ENCODE data around the gene LARGE2.

LARGE2 gene

DNA sequence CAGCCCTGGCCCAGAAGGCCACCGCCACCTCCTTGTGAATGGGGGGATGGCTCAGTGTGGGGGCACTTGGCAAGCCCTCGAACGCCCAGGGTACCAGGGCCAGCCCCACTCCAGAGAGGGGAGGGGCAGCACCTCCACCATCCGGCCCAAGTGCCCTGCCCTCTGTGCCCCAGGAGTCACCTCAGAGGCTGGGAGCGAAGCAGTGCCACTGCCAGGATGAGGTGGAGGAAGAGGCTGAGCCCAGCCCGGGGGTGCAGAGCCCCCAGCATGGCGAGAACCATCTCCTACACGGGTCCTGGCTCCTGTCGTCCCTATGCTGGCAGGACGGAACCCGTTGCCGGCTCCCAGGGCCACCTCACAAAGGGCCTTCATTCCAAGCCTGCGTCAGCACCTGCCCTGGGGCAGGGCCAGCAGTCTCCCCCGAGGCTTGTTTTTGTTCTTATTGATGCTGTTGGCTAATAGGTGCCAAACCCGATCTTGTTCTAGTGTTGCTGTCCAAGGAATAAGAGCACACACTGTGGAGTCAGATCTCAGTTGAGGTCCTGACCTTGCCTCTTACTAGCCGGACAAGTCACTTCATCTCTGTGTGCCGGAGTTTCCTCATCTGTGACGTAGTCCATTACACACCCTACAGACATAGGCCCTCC lies 15.4 kb upstream of the LARGE2 start, which contains the start of gene FREY1:
Gene FREY1 (minus strand): TSS at position 307 of the 647 bp plus-strand sequence. CDS start 26 bp downstream, at position 281.
- Histone ChIP-seq H3K4me3 (ENCODE audit: low read depth in 1 of 2, low read length in 1 of 2) (no peak within 1 kb of the TSS), H3K4me1 (ENCODE audit: control insufficient read depth in 1 of 2, insufficient read depth in 1 of 2, low read depth in 1 of 2, low read length in 1 of 2) (no peaks in the 10 kb centered on the region), H3K27ac (no peak within 1 kb of the TSS), H3K9me3 (no peaks in the 10 kb centered on the region), H3K36me3 (peaks cover 38% of the 10 kb centered on the region), H3K27me3 (peaks cover 35% of the 10 kb centered on the region)
- TF ChIP-seq, protein P1, sequence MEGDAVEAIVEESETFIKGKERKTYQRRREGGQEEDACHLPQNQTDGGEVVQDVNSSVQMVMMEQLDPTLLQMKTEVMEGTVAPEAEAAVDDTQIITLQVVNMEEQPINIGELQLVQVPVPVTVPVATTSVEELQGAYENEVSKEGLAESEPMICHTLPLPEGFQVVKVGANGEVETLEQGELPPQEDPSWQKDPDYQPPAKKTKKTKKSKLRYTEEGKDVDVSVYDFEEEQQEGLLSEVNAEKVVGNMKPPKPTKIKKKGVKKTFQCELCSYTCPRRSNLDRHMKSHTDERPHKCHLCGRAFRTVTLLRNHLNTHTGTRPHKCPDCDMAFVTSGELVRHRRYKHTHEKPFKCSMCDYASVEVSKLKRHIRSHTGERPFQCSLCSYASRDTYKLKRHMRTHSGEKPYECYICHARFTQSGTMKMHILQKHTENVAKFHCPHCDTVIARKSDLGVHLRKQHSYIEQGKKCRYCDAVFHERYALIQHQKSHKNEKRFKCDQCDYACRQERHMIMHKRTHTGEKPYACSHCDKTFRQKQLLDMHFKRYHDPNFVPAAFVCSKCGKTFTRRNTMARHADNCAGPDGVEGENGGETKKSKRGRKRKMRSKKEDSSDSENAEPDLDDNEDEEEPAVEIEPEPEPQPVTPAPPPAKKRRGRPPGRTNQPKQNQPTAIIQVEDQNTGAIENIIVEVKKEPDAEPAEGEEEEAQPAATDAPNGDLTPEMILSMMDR (IDR thresholded peaks at IDR 0.05): no peak

DNA sequence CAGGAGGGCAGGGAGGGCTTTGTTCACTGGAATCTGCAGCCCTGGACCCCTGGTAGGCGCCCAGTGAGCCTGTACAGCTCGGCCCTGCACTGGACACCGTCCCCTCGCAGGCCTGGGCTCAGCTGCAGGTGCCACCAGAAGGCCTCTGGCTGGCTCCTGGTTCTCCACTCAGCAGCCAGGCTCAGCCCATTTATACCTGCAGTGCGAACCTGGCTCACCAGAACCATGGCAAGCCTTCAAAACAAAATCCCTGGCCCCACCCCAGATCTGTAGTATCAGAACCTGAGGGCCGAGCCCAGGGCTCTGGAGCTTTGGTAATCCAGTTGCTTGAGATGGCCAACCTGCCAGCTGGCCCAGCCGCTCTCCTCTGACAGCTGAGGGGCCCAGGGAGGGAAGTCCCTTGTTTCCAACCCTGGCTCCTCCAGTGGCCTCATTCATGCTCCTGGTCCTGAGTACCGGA lies 14.5 kb upstream of the LARGE2 start:
- no peak overlapping the region for H3K27ac ChIP-seq
- H3K4me1 ChIP-seq (ENCODE audit: control insufficient read depth in 1 of 2, insufficient read depth in 1 of 2, low read depth in 1 of 2, low read length in 1 of 2): no peaks in the 10 kb centered on the region
- H3K27me3 ChIP-seq: peaks cover 28% of the 10 kb centered on the region
- H3K36me3 ChIP-seq: peaks cover 47% of the 10 kb centered on the region
- H3K4me3 ChIP-seq (ENCODE audit: low read depth in 1 of 2, low read length in 1 of 2): no peak overlapping the region
- H3K9me3 ChIP-seq: no peaks in the 10 kb centered on the region
- TF ChIP-seq, protein P1 (IDR thresholded peaks at IDR 0.05): no peak

DNA sequence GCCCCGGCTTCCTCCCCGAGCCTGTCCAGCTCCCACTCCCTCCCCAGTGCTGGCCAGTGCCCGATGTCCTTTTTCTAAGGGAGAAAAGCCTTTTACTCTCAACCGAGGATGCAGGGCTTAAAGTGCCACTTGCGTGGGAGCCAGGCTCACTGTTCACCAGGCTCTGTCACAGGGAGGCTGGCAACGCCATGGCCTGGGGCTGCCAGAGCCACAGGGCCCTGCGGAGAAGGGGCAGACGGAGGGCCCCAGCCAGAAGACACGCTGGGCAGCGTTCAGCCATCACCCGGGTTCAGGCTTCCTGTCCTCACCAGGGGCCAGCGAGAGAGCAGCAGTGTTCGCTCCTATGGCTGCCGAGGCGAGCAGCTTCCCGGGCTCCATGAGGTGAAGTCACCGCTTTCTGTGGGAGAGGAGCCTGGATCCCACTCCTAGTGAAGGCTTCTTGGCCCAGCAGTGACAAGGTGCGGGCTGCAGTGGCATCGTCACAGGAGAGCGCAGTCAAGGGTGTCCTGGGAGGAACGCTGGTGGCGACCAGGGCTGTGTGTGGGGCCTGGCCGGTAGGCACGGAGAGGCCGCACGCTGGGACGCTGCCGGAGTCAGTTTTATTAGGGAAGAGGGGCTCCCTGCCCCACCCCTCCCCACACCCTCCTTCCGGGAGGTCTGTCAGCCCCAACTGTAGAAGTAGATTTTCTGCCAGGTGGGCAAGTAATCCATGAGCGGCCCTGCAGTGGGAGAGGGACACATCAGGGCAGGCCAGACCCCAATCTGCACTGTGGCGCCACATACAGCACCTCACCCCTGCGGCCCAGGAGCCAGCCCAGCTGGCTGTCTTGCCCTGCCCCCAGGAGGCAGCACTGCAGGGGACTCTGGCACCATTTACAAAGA lies 12.6 kb upstream of the LARGE2 start:
- Histone ChIP-seq H3K27ac (no peak overlapping the region), H3K36me3 (peaks cover 66% of the 10 kb centered on the region), H3K27me3 (peaks cover 24% of the 10 kb centered on the region), H3K9me3 (no peaks in the 10 kb centered on the region), H3K4me1 (ENCODE audit: control insufficient read depth in 1 of 2, insufficient read depth in 1 of 2, low read depth in 1 of 2, low read length in 1 of 2) (no peaks in the 10 kb centered on the region), H3K4me3 (ENCODE audit: low read depth in 1 of 2, low read length in 1 of 2) (no peak overlapping the region)
- TF ChIP-seq, protein P1 (IDR thresholded peaks at IDR 0.05): no peak

DNA sequence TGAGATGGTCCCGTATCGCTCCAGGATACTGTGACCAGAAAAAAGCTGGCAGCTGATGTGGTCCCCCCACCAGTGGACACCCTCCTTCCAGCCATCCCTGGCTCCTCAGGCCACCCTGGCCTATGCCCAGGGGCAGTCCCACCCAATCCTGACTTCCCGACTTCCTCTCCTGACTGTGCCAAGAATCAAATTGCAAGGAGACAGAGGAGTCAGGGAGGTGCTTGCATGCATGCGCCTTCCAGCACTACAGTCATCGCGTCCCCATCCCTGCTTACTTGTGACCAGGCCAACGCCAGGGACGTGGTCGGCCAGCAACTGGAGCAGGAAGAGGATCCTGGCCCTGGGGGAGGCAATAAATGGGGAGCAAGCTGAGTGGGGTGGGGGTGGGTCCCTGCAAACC lies 11.8 kb upstream of the LARGE2 start:
- H3K9me3 ChIP-seq: no peaks in the 10 kb centered on the region
- no peak overlapping the region for H3K4me3 ChIP-seq (ENCODE audit: low read depth in 1 of 2, low read length in 1 of 2)
- TF ChIP-seq, protein P1 (IDR thresholded peaks at IDR 0.05): no peak
- H3K4me1 ChIP-seq (ENCODE audit: control insufficient read depth in 1 of 2, insufficient read depth in 1 of 2, low read depth in 1 of 2, low read length in 1 of 2): peaks cover 0 to under 1% of the 10 kb centered on the region in 2 experiments
- H3K27ac ChIP-seq: no peak overlapping the region
- H3K27me3 ChIP-seq: peaks cover 18% of the 10 kb centered on the region
- peaks cover 74% of the 10 kb centered on the region for H3K36me3 ChIP-seq

DNA sequence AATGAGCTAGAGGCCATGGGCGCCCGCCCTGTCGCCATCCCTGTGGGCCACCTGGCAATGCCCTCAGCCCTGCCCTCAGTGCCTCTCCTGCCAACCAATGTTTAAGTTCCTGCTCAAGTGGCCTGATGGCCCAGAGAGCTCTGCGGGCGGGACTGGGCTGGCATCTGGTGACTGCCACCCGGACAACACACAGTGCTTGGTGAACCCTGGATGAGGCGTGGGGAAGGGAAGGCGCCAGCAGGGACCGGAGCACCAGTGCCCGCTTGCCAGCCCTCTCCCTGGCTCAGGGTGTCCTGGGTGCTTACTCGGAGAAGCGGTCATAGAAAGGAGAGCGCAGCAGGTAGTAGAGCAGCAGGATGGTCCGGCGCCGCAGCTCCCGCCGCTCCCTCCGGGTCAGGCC lies 8.9 kb upstream of the LARGE2 start:
- Histone ChIP-seq H3K9me3 (no peaks in the 10 kb centered on the region), H3K4me1 (ENCODE audit: control insufficient read depth in 1 of 2, insufficient read depth in 1 of 2, low read depth in 1 of 2, low read length in 1 of 2) (peaks cover 22 to 23% of the 10 kb centered on the region in 2 experiments), H3K36me3 (peaks cover 78% of the 10 kb centered on the region), H3K27me3 (no peaks in the 10 kb centered on the region), H3K4me3 (ENCODE audit: low read depth in 1 of 2, low read length in 1 of 2) (no peak overlapping the region), H3K27ac (no peak overlapping the region)
- TF ChIP-seq, protein P1 (IDR thresholded peaks at IDR 0.05): no peak

Measured in neutrophil (primary cell).